GM18861 (cell line): ENCODE results near the gene WFDC12.

Source experiments
- ATAC-seq: cut with Tn5 transposase; IDR thresholded peaks from one replicate; pipeline ENCODE4 v1.9.1; 2021; ENCODE audit not compliant: unreplicated experiment

Gene WFDC12

DNA sequence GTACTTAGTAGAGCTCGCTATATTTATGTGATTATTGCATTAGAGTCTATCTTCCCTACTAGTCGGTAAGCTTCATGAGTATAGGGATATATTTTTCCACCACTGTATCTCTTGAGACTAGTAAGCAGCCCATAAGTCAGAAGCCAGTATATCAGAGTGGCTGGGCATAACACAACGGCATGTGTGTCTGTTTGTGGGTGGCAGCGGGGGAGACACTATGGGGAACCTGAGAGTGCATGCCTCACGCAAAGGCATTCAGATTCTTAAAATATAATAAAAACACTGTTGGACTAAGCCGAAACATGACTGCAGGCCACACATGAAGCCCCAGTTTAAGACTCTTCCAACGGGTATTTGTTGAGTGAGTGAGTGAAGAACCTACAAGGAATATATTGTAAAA, 31.4 kb downstream of the WFDC12 start:
- no peak for ATAC-seq

DNA sequence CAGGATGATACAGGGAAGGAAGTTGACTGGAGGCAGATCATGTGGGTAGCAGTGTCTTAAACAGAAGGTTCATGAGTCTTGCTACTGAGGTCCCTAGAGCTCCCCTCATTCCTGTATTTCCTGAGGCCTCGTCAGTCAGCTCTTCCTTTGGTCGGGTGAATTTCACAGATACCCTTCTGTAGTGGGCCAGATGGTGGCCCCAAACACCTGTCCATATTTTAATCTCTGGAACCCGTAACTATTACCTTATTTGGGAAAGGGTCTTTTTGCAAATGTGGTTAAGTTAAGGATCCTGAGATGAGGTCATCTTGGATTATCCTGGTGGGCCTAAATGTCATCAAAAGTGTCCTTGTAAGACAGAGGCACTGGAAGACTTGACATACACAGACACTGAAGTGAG, 32.9 kb downstream of the WFDC12 start:
- no peak for ATAC-seq

GRCh38 chr20:45090481-45090880, 33.8 kb downstream of the WFDC12 start:
- no peak for ATAC-seq

GRCh38 chr20:45088247-45088646, 36.0 kb downstream of the WFDC12 start:
- no peak for ATAC-seq

DNA sequence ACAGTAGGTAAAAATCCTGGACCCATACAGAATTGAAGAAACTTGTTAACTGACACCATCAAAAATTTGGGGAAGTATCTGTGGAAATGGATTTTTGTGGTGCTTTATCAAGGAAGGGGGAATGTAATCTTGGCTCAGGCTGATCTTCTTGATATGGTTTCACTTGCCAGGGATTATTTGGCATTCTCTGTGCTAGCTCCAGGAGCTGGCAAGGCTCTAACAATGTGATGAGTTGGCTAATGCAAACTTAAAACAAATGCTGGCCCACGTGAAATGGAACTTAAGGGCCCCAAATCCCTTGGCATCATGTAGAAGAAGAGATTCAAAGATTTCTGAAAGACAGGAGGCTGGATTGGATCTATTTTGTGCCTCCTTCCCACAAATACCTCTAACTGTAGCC, 36.5 kb downstream of the WFDC12 start:
- ATAC-seq, result no peak

GRCh38 chr20:45087097-45087790, 37.0 kb downstream of the WFDC12 start:
- ATAC-seq, result no peak

DNA sequence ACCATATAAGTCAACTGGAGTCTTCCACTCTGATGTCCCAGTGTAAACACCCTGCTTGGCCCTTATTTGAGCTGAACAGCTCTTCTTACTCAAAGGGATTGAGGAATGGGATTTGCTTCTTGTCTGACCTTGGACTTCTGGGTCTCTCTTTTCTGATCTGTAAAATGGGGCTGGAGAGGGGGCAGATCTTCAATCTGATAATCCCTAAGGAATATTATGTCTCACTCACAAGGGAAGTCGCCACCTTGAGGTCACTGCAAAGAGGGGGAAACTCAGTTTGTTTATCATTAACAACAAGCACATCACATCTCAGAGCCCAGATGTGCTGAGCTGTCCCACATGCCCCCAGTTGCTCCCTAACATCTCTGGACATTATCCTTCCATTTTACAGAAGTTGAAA, 38.4 kb downstream of the WFDC12 start:
- ATAC-seq, result no peak

- no peak for ATAC-seq
Measured at GRCh38 chr20:45085289-45085688, 39.0 kb downstream of the WFDC12 start.

DNA sequence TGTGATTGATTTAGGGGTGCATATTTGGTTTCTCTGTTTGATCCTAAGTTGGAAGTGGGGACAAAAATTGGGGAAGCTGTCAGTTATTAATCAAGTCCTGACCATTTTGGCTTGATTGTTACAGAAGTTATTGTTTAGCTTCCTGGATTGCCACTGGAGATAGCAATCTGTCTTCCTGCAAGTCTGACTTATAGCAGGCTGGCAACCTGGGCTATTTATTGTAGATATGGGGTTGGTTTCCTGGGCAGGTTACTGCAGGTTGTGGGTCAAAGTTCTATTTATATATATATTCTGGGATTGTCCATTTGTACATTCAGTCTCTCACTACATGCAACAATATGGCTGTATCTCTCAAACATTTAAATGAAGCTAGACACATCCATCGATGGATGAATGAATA, 41.1 kb downstream of the WFDC12 start:
- no peak for ATAC-seq

- ATAC-seq, result no peak
Measured at GRCh38 chr20:45082468-45082867, 41.8 kb downstream of the WFDC12 start.

GRCh38 chr20:45080867-45081624, 43.2 kb downstream of the WFDC12 start:
- no peak for ATAC-seq

DNA sequence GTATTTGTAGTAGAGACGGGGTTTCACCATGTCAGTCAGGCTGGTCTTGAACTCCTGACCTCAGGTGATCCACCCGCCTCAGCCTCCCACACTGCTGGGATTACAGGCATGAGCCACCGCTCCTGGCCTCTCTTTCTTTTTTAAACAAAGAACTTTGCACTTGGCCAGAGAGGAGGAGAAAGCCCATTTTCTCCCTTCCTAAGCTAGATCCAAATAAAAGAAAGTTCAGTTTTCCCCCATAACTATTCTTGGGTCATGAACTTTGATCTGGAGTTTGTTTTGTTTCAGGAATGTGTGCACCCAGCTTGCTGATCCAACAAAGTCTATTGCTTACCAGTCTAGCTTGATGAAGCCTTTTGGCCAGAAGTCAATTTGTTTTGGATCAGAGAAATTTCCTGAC, 46.7 kb downstream of the WFDC12 start:
- ATAC-seq, result no peak
